ENCODE results near the gene ADIPOR2. TPM values are rescaled to one million over a fixed set of nuclear protein-coding genes. Genes with fewer than 3 reads are reported as not detected.

The ADIPOR2 gene
- total and polyA plus RNA-seq, 4 donors: 26.6 to 68.3 (median 41.7) TPM

DNA sequence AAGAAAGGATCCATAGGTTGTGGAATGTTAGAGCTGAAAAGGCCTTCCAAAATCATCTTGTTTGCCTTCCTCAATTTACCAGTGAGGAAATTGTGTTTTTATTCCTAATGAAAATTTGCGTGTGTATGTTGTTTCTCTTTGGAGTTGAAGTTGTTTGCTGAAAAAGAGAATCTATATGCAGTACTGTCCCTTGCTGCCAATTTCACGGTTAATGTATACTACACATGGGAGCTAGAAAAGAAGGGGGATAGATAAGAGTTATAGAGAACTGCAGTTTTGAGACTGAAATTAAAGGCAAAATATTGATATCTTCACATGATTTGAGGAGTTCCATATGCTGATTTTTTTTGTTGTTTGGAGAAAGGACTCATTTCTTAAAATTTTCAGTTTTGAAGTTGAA, 67.5 kb downstream of the ADIPOR2 start:
- Histone ChIP-seq H3K36me3 (ENCODE audit: control insufficient read depth in 4 of 4, insufficient read depth in 3 of 4, low read depth in 1 of 4, low read length in 3 of 4) (peaks cover 0 to 18% (median 9%) of the 10 kb centered on the region in 4 donors), H3K4me1 (ENCODE audit: control insufficient read depth in 4 of 4, insufficient read depth in 4 of 4, low read length in 3 of 4) (peaks cover 0 to 10% (median 5%) of the 10 kb centered on the region in 4 donors), H3K4me3 (ENCODE audit: low read depth in 1 of 3, low read length in 3 of 3) (no peak overlapping the region), H3K9me3 (ENCODE audit: control insufficient read depth in 4 of 4, low read length in 3 of 4) (no peaks in the 10 kb centered on the region), H3K9ac (ENCODE audit: low read depth in 1 of 2, low read length in 2 of 2) (no peak overlapping the region), H3K27ac (ENCODE audit: low read depth in 1 of 2, low read length in 2 of 2) (no peak overlapping the region), H3K27me3 (ENCODE audit: control insufficient read depth in 4 of 4, insufficient read depth in 4 of 4, low read length in 3 of 4) (no peaks in the 10 kb centered on the region)
- TF ChIP-seq SP1 (IDR thresholded peaks at IDR 0.05) (no peak), JUND (IDR thresholded peaks at IDR 0.05) (no peak), EGR1 (IDR thresholded peaks at IDR 0.05; ENCODE audit: low read depth in 2 of 2) (no peak), FOXA2 (IDR thresholded peaks at IDR 0.05) (no peak), TAF1 (conservative IDR thresholded peaks at IDR 0.05) (no peak), YY1 (IDR thresholded peaks at IDR 0.05) (no peak)
- TF ChIP-seq, protein P1, sequence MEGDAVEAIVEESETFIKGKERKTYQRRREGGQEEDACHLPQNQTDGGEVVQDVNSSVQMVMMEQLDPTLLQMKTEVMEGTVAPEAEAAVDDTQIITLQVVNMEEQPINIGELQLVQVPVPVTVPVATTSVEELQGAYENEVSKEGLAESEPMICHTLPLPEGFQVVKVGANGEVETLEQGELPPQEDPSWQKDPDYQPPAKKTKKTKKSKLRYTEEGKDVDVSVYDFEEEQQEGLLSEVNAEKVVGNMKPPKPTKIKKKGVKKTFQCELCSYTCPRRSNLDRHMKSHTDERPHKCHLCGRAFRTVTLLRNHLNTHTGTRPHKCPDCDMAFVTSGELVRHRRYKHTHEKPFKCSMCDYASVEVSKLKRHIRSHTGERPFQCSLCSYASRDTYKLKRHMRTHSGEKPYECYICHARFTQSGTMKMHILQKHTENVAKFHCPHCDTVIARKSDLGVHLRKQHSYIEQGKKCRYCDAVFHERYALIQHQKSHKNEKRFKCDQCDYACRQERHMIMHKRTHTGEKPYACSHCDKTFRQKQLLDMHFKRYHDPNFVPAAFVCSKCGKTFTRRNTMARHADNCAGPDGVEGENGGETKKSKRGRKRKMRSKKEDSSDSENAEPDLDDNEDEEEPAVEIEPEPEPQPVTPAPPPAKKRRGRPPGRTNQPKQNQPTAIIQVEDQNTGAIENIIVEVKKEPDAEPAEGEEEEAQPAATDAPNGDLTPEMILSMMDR (IDR thresholded peaks at IDR 0.05; ENCODE audit: low read depth, low read length, missing input control): no peak
- TF ChIP-seq, protein P2, sequence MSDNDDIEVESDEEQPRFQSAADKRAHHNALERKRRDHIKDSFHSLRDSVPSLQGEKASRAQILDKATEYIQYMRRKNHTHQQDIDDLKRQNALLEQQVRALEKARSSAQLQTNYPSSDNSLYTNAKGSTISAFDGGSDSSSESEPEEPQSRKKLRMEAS (IDR thresholded peaks at IDR 0.05): no peak
- no peak for DNase-seq (ENCODE audit: low spot score)
- WGBS: 93% methylated on average over 2 of the region's 2 CpGs

DNA sequence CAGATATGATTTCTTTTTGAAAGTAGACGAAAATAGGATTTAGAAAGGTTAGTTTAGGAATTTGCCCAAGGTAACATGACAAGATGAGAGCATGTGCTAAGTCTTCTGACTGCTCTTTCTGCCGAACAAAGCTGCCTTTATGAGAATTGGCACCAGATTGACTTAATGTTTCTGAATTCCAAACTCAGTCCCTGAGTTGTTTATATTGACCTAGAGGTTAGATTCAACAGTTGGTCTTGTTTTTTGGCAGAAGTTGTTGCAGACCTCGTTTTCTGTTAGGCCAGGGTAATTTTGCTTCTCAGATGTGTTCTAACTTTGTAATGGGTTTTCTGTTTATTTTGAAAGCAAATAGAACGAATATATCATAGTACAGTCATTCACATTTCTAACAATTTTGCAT, 68.0 kb downstream of the ADIPOR2 start:
- 42% methylated on average over 4 of the region's 4 CpGs for WGBS
- H3K4me1 ChIP-seq (ENCODE audit: control insufficient read depth in 4 of 4, insufficient read depth in 4 of 4, low read length in 3 of 4): peaks cover 0 to 12% (median 5%) of the 10 kb centered on the region in 4 donors
- no peak for TF ChIP-seq GABPA (IDR thresholded peaks at IDR 0.05 in 1 of 2, conservative IDR thresholded peaks at IDR 0.05 in 1 of 2)
- TF ChIP-seq, protein P2 (IDR thresholded peaks at IDR 0.05): peak; percentile 53
- no peak overlapping the region for H3K9ac ChIP-seq (ENCODE audit: low read depth in 1 of 2, low read length in 2 of 2)
- H3K27ac ChIP-seq (ENCODE audit: low read depth in 1 of 2, low read length in 2 of 2): peak overlapping the region; percentile 50 to 58
- no peak for DNase-seq (ENCODE audit: low spot score)
- H3K4me3 ChIP-seq (ENCODE audit: low read depth in 1 of 3, low read length in 3 of 3): no peak overlapping the region
- H3K27me3 ChIP-seq (ENCODE audit: control insufficient read depth in 4 of 4, insufficient read depth in 4 of 4, low read length in 3 of 4): no peaks in the 10 kb centered on the region
- peaks cover 0 to 18% (median 9%) of the 10 kb centered on the region in 4 donors for H3K36me3 ChIP-seq (ENCODE audit: control insufficient read depth in 4 of 4, insufficient read depth in 3 of 4, low read depth in 1 of 4, low read length in 3 of 4)
- no peaks in the 10 kb centered on the region for H3K9me3 ChIP-seq (ENCODE audit: control insufficient read depth in 4 of 4, low read length in 3 of 4)

DNA sequence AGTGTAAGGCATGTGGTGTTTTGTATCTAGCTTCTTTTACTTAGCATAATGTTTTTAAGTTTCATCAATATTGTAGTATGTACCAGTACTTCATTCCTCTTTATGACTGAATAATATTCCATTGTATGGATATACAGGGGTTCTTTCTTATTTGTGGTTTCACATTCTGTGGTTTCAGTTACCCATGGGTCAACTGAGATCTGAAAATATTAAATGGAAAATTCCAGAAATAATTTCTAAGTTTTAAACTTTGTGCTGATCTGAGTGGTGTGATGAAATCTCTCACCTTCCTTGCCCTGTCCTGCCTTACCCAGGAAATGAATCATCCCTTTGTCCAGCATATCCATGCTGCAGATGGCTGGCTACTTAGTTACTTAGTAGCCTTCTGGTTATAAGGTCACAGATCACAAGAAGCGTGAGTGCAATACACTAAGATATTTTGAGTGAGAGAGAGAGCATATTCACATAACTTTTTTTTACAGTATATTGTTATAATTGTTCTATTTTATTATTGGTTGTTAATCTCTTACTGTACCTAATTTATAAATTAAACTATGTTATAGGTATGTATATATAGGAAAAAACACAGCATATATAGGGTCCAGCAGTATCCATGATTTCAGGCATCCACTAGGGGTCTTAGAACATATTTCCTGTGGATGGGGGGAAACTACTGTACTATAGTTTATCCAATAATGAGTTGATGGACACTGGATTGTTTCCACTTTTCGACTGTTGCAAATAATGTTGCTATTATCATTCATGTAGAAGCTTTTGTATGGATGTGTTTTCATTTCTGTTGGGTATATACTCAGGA, 69.9 kb downstream of the ADIPOR2 start:
- peak overlapping the region; percentile 61 to 70 for H3K27ac ChIP-seq (ENCODE audit: low read depth in 1 of 2, low read length in 2 of 2)
- peaks cover 0 to 9% (median 6%) of the 10 kb centered on the region in 4 donors for H3K36me3 ChIP-seq (ENCODE audit: control insufficient read depth in 4 of 4, insufficient read depth in 3 of 4, low read depth in 1 of 4, low read length in 3 of 4)
- H3K9me3 ChIP-seq (ENCODE audit: control insufficient read depth in 4 of 4, low read length in 3 of 4): no peaks in the 10 kb centered on the region
- 75% methylated on average over 2 of the region's 2 CpGs for WGBS
- H3K9ac ChIP-seq (ENCODE audit: low read depth in 1 of 2, low read length in 2 of 2): no peak overlapping the region
- H3K4me1 ChIP-seq (ENCODE audit: control insufficient read depth in 4 of 4, insufficient read depth in 4 of 4, low read length in 3 of 4): peaks cover 1 to 16% (median 3%) of the 10 kb centered on the region in 4 donors
- no peaks in the 10 kb centered on the region for H3K27me3 ChIP-seq (ENCODE audit: control insufficient read depth in 4 of 4, insufficient read depth in 4 of 4, low read length in 3 of 4)
- H3K4me3 ChIP-seq (ENCODE audit: low read depth in 1 of 3, low read length in 3 of 3): no peak overlapping the region
- DNase-seq (ENCODE audit: low spot score): no peak
- TF ChIP-seq GABPA (IDR thresholded peaks at IDR 0.05 in 1 of 2, conservative IDR thresholded peaks at IDR 0.05 in 1 of 2): peak in 1 of 2 donors; percentile 46
- TF ChIP-seq, protein P2 (IDR thresholded peaks at IDR 0.05): peak; percentile 75
- TF ChIP-seq HNF4A (conservative IDR thresholded peaks at IDR 0.05): peak; percentile 52 to 79
- TF ChIP-seq RAD21 (IDR thresholded peaks at IDR 0.05): peak; percentile 28 to 32
- TF ChIP-seq EGR1 (IDR thresholded peaks at IDR 0.05; ENCODE audit: low read depth in 2 of 2): peak in 1 of 2 donors; percentile 33
- TF ChIP-seq SP1 (IDR thresholded peaks at IDR 0.05): peak; percentile 33
- TF ChIP-seq, protein P3, sequence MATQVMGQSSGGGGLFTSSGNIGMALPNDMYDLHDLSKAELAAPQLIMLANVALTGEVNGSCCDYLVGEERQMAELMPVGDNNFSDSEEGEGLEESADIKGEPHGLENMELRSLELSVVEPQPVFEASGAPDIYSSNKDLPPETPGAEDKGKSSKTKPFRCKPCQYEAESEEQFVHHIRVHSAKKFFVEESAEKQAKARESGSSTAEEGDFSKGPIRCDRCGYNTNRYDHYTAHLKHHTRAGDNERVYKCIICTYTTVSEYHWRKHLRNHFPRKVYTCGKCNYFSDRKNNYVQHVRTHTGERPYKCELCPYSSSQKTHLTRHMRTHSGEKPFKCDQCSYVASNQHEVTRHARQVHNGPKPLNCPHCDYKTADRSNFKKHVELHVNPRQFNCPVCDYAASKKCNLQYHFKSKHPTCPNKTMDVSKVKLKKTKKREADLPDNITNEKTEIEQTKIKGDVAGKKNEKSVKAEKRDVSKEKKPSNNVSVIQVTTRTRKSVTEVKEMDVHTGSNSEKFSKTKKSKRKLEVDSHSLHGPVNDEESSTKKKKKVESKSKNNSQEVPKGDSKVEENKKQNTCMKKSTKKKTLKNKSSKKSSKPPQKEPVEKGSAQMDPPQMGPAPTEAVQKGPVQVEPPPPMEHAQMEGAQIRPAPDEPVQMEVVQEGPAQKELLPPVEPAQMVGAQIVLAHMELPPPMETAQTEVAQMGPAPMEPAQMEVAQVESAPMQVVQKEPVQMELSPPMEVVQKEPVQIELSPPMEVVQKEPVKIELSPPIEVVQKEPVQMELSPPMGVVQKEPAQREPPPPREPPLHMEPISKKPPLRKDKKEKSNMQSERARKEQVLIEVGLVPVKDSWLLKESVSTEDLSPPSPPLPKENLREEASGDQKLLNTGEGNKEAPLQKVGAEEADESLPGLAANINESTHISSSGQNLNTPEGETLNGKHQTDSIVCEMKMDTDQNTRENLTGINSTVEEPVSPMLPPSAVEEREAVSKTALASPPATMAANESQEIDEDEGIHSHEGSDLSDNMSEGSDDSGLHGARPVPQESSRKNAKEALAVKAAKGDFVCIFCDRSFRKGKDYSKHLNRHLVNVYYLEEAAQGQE (IDR thresholded peaks at IDR 0.05): peak; percentile 41
- TF ChIP-seq YY1 (IDR thresholded peaks at IDR 0.05): peak; percentile 87
- peak; percentile 88 to 92 for TF ChIP-seq JUND (IDR thresholded peaks at IDR 0.05)
- TF ChIP-seq TAF1 (conservative IDR thresholded peaks at IDR 0.05): no peak
- TF ChIP-seq, protein P4, sequence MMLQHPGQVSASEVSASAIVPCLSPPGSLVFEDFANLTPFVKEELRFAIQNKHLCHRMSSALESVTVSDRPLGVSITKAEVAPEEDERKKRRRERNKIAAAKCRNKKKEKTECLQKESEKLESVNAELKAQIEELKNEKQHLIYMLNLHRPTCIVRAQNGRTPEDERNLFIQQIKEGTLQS (IDR thresholded peaks at IDR 0.05): peak; percentile 58
- peak; percentile 52 for TF ChIP-seq NR2F2 (IDR thresholded peaks at IDR 0.05)
- peak; percentile 81 to 92 for TF ChIP-seq RXRA (IDR thresholded peaks at IDR 0.05)
- TF ChIP-seq HNF4G (IDR thresholded peaks at IDR 0.05): peak; percentile 7
- TF ChIP-seq FOXA1 (IDR thresholded peaks at IDR 0.05): no peak
